Liver (tissue), 9 donors: ENCODE results near the gene ROPN1B. TPM values are rescaled to one million over a fixed set of nuclear protein-coding genes. Genes with fewer than 3 reads are reported as not detected.

Experiments
- DNase-seq: peaks from one replicate; pipeline ENCODE4 v3.0.0-alpha.2; 2017; ENCODE audit warnings: low spot score
- H3K27ac ChIP-seq, 2 donors: one replicate each; pipeline ENCODE4 v1.7.0; 2013; ENCODE audit warnings: inconsistent platforms in 2 of 2, low read length in 2 of 2, control low read depth in 1 of 2, low read depth in 1 of 2, mild to moderate bottlenecking in 1 of 2
- H3K27me3 ChIP-seq, 4 donors: one replicate each; pipeline versions ENCODE4 v1.6.1 to v1.7.0; 2013; ENCODE audit warnings: low read length in 3 of 4, inconsistent platforms in 1 of 4, mild to moderate bottlenecking in 1 of 4, moderate library complexity in 1 of 4; ENCODE audit not compliant: control insufficient read depth in 4 of 4, insufficient read depth in 4 of 4
- H3K36me3 ChIP-seq, 4 donors: one replicate each; pipeline versions ENCODE4 v1.6.1 to v1.7.0; 2013; ENCODE audit warnings: low read length in 3 of 4, mild to moderate bottlenecking in 3 of 4, low read depth in 1 of 4, moderate library complexity in 1 of 4; ENCODE audit not compliant: control insufficient read depth in 4 of 4, insufficient read depth in 3 of 4
- H3K4me1 ChIP-seq, 4 donors: one replicate each; pipeline versions ENCODE4 v1.6.1 to v1.7.0; 2013; ENCODE audit warnings: low read length in 3 of 4, mild to moderate bottlenecking in 3 of 4, moderate library complexity in 1 of 4; ENCODE audit not compliant: control insufficient read depth in 4 of 4, insufficient read depth in 4 of 4
- H3K4me3 ChIP-seq, 3 donors: one replicate each; pipeline versions ENCODE4 v1.6.1 to v1.7.0; 2013; ENCODE audit warnings: low read length in 3 of 3, control low read depth in 1 of 3, low read depth in 1 of 3, mild to moderate bottlenecking in 1 of 3
- H3K9ac ChIP-seq, 2 donors: one replicate each; pipeline ENCODE4 v1.7.0; 2013; ENCODE audit warnings: low read length in 2 of 2, mild to moderate bottlenecking in 2 of 2, moderate library complexity in 2 of 2, control low read depth in 1 of 2, low read depth in 1 of 2
- H3K9me3 ChIP-seq, 4 donors: one replicate each; pipeline versions ENCODE4 v1.6.1 to v1.7.0; 2013; ENCODE audit warnings: low read length in 3 of 4; ENCODE audit not compliant: control insufficient read depth in 4 of 4
- ATF3 ChIP-seq: IDR thresholded peaks from 2 replicates; pipeline ENCODE4 v1.6.1; 2016; ENCODE audit warnings: antibody characterized with exemption
- CTCF ChIP-seq: fragments of 150-350 bp; IDR thresholded peaks from 2 replicates; pipeline ENCODE4 v1.5.1; 2017; ENCODE audit warnings: improper control_type of control experiment, low read depth, low read length; ENCODE audit not compliant: missing input control
- EGR1 ChIP-seq, 2 donors: IDR thresholded peaks; 2 replicates each; pipeline ENCODE4 v1.6.1; 2016 to 2018; ENCODE audit warnings: antibody characterized with exemption in 2 of 2, low read depth in 2 of 2
- FOXA1 ChIP-seq: IDR thresholded peaks from 2 replicates; pipeline ENCODE4 v1.6.1; 2016; ENCODE audit warnings: antibody characterized with exemption
- FOXA2 ChIP-seq: IDR thresholded peaks from 2 replicates; pipeline ENCODE4 v1.6.1; 2016; ENCODE audit warnings: antibody characterized with exemption
- GABPA ChIP-seq, 2 donors: IDR thresholded peaks in 1 of 2; conservative IDR thresholded peaks in 1 of 2; 2 replicates each; pipeline ENCODE4 v1.6.1; 2016; ENCODE audit warnings: antibody characterized with exemption in 2 of 2, mild to moderate bottlenecking in 1 of 2, moderate library complexity in 1 of 2
- HNF4A ChIP-seq, 2 donors: conservative IDR thresholded peaks; 2 replicates each; pipeline ENCODE4 v1.6.1; 2016; ENCODE audit warnings: antibody characterized with exemption in 2 of 2, mild to moderate bottlenecking in 2 of 2
- HNF4G ChIP-seq: IDR thresholded peaks from 2 replicates; pipeline ENCODE4 v1.6.1; 2016; ENCODE audit warnings: antibody characterized with exemption
- JUND ChIP-seq, 2 donors: IDR thresholded peaks; 2 replicates each; pipeline ENCODE4 v1.6.1; 2016; ENCODE audit warnings: antibody characterized with exemption in 2 of 2
- MAX ChIP-seq: IDR thresholded peaks from 2 replicates; pipeline ENCODE4 v1.6.1; 2016; ENCODE audit warnings: antibody characterized with exemption
- RAD21 ChIP-seq, 2 donors: IDR thresholded peaks; 2 replicates each; pipeline ENCODE4 v1.6.1; 2016; ENCODE audit warnings: antibody characterized with exemption in 2 of 2, mild to moderate bottlenecking in 2 of 2
- REST ChIP-seq: IDR thresholded peaks from 2 replicates; pipeline ENCODE4 v1.6.1; 2016; ENCODE audit warnings: antibody characterized with exemption, mild to moderate bottlenecking
- RXRA ChIP-seq, 2 donors: IDR thresholded peaks; 2 replicates each; pipeline ENCODE4 v1.6.1; 2017 to 2018; ENCODE audit warnings: antibody characterized with exemption in 2 of 2, mild to moderate bottlenecking in 1 of 2
- SP1 ChIP-seq: IDR thresholded peaks from 2 replicates; pipeline ENCODE4 v1.6.1; 2018; ENCODE audit warnings: antibody characterized with exemption, mild to moderate bottlenecking
- TAF1 ChIP-seq: conservative IDR thresholded peaks from 2 replicates; pipeline ENCODE4 v1.6.1; 2016; ENCODE audit warnings: antibody characterized with exemption, mild to moderate bottlenecking
- YY1 ChIP-seq: IDR thresholded peaks from 2 replicates; pipeline ENCODE4 v1.6.1; 2016; ENCODE audit warnings: antibody characterized with exemption, mild to moderate bottlenecking
- ZBTB33 ChIP-seq: IDR thresholded peaks from 2 replicates; pipeline ENCODE4 v1.6.1; 2016; ENCODE audit warnings: antibody characterized with exemption
- WGBS: extraction: QIAGEN DNeasy Blood & Tissue Kit; methylation state at CpG from one replicate; pipeline ENCODE4 v1.1.7; 2013; 5-methylcytosine and 5-hydroxymethylcytosine counted together
- polyA plus RNA-seq, 2 donors: library from polyadenylated mRNA; stranded (reverse) in 1 of 2; unstranded in 1 of 2; fragments of 200-250 nt in 1 of 2; fragments of >200 nt in 1 of 2; fragmentation: Nextera tagmentation in 1 of 2; extraction: Ambion mirVana in 1 of 2; gene quantifications; one replicate each; pipeline versions ENCODE4 v1.2.1 to v1.2.3, GENCODE V29; 2013 to 2015
- total RNA-seq, 2 donors: library from RNA; depleted of rRNA; stranded (reverse); fragments of >200 nt; gene quantifications; one replicate each; pipeline ENCODE4 v1.2.3, GENCODE V29; 2014
- donor health status: healthy.
- donor health status: healthy.
- donor health status: healthy.
- donor health status: healthy.
- donor health status: healthy.

Gene ROPN1B
- total and polyA plus RNA-seq, 4 donors = 0.69 to 0.84 (median 0.72) TPM; not detected in 1

GRCh38 chr3:126004692-126005091, 35.7 kb downstream of the ROPN1B start:
- DNase-seq = no peak
- 94% methylated on average over 7 of the region's 7 CpGs for WGBS
- no peak overlapping the region for H3K4me3 ChIP-seq
- no peak overlapping the region for H3K9ac ChIP-seq
- peaks cover 0 to 2% (median 0%) of the 10 kb centered on the region in 4 donors for H3K9me3 ChIP-seq
- H3K27ac ChIP-seq = no peak overlapping the region
- no peak for TF ChIP-seq RAD21 (IDR thresholded peaks at IDR 0.05)
- TF ChIP-seq YY1 = no peak
- no peak for TF ChIP-seq EGR1 (IDR thresholded peaks at IDR 0.05; ENCODE audit: low read depth in 2 of 2)
- TF ChIP-seq FOXA2 = no peak
- no peak for TF ChIP-seq RXRA (IDR thresholded peaks at IDR 0.05)
- no peak for TF ChIP-seq JUND (IDR thresholded peaks at IDR 0.05)
- no peak for TF ChIP-seq HNF4G
- no peak for TF ChIP-seq REST
- TF ChIP-seq ATF3 = no peak
- no peak for TF ChIP-seq CTCF
- no peak for TF ChIP-seq GABPA (IDR thresholded peaks at IDR 0.05 in 1 of 2, conservative IDR thresholded peaks at IDR 0.05 in 1 of 2)
- TF ChIP-seq MAX = no peak
- TF ChIP-seq TAF1 = no peak
- no peak for TF ChIP-seq ZBTB33
- no peak for TF ChIP-seq HNF4A (conservative IDR thresholded peaks at IDR 0.05)
- no peak for TF ChIP-seq SP1
- no peaks in the 10 kb centered on the region for H3K4me1 ChIP-seq
- peaks cover 0 to 9% (median 3%) of the 10 kb centered on the region in 4 donors for H3K36me3 ChIP-seq
- H3K27me3 ChIP-seq = no peaks in the 10 kb centered on the region

- DNase-seq = no peak
- Histone ChIP-seq H3K36me3 (peaks cover 0 to 12% (median 3%) of the 10 kb centered on the region in 4 donors), H3K4me3 (no peak overlapping the region), H3K27ac (no peak overlapping the region), H3K27me3 (no peaks in the 10 kb centered on the region), H3K4me1 (no peaks in the 10 kb centered on the region), H3K9ac (no peak overlapping the region), H3K9me3 (peaks cover 0 to 2% (median 0%) of the 10 kb centered on the region in 4 donors)
- WGBS = 55% methylated on average over 3 of the region's 3 CpGs
- TF ChIP-seq ATF3 = no peak
- TF ChIP-seq RAD21 (IDR thresholded peaks at IDR 0.05) = no peak
- TF ChIP-seq FOXA2 = no peak
- no peak for TF ChIP-seq JUND (IDR thresholded peaks at IDR 0.05)
- no peak for TF ChIP-seq FOXA1
- TF ChIP-seq SP1 = no peak
- no peak for TF ChIP-seq CTCF
- TF ChIP-seq REST = no peak
- no peak for TF ChIP-seq EGR1 (IDR thresholded peaks at IDR 0.05; ENCODE audit: low read depth in 2 of 2)
- TF ChIP-seq GABPA (IDR thresholded peaks at IDR 0.05 in 1 of 2, conservative IDR thresholded peaks at IDR 0.05 in 1 of 2) = no peak
- no peak for TF ChIP-seq YY1
- TF ChIP-seq TAF1 = no peak
- TF ChIP-seq HNF4G = no peak
Observed at GRCh38 chr3:126005951-126006350, 37.0 kb downstream of the ROPN1B start.
